HUES64 (cell line): ENCODE data around the gene DNAJC10.

Experiments used
- H3K27ac ChIP-seq: 2 replicates; pipeline ENCODE4 v1.7.0; 2013; ENCODE audit warnings: low read depth, low read length, inconsistent platforms
- H3K27me3 ChIP-seq: 2 replicates; pipeline ENCODE4 v1.6.1; 2013; ENCODE audit warnings: mild to moderate bottlenecking, low read length; ENCODE audit not compliant: insufficient read depth
- H3K36me3 ChIP-seq: 2 replicates; pipeline ENCODE4 v1.6.1; 2013; ENCODE audit warnings: mild to moderate bottlenecking, low read length; ENCODE audit not compliant: insufficient read depth
- H3K4me1 ChIP-seq: 2 replicates; pipeline ENCODE4 v1.6.1; 2013; ENCODE audit warnings: mild to moderate bottlenecking, low read length, moderate library complexity; ENCODE audit not compliant: insufficient read depth
- H3K4me3 ChIP-seq: 2 replicates; pipeline ENCODE4 v1.5.1; 2013; ENCODE audit warnings: mild to moderate bottlenecking, low read length, moderate library complexity
- H3K9ac ChIP-seq: 2 replicates; pipeline ENCODE4 v1.6.1; 2013; ENCODE audit warnings: mild to moderate bottlenecking, low read depth, low read length
- H3K9me3 ChIP-seq: 2 replicates; pipeline ENCODE4 v1.6.1; 2013; ENCODE audit warnings: low read depth, low read length; ENCODE audit not compliant: insufficient read depth
- whole genome bisulfite sequencing: fragments of 150-250, 120-280 bp; methylation state at CpG from one replicate; pipeline ENCODE4 v1.1.7; 2013; ENCODE audit warnings: missing lambda C conversion rate; 5-methylcytosine and 5-hydroxymethylcytosine counted together

The DNAJC10 gene

DNA sequence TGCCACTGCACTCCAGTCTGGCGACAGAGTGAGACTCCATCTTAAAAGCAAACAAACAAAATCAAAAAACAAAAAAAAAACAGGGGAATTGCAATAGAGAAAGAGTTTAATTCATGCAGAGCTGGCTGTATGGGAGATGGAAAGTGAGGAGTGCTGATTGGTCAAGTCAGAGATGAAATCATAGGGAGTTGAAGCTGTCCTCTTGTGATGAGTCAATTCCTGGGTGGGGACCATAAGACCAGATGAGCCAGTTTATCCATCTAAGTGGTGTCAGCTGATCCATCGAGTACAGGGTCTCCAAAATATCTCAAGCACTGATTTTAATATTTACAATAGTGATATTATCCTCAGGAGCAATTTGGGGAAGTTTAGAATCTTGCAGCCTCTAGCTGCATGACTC is 105.1 kb downstream of the DNAJC10 start:
- WGBS = 100% methylated on average over 1 of the region's 2 CpGs
- no peak overlapping the region for H3K4me3 ChIP-seq
- H3K27ac ChIP-seq = no peak overlapping the region
- H3K9me3 ChIP-seq = no peaks in the 10 kb centered on the region
- H3K4me1 ChIP-seq = peaks cover 42% of the 10 kb centered on the region
- H3K27me3 ChIP-seq = no peaks in the 10 kb centered on the region
- no peaks in the 10 kb centered on the region for H3K36me3 ChIP-seq
- no peak overlapping the region for H3K9ac ChIP-seq

DNA sequence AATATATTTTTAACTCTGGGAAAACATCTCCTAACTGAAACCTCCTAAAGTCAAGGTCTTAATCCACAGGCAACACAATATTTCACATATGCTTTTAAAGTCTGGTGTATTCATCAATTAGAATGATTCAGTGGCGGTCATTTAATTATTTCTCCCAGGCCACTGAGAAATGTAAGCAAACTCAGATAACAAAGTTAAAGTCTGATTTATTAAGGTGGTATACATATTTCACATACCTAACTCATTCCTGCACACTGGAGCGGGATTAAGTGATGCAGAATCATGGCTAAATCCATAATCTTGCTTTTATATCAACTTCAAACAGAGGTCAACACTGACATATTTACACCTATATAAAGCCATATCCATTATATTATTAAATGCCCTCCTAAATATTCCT is 106.7 kb downstream of the DNAJC10 start:
- 97% methylated on average over 1 of the region's 2 CpGs for WGBS
- no peak overlapping the region for H3K27ac ChIP-seq
- H3K9me3 ChIP-seq = no peaks in the 10 kb centered on the region
- no peaks in the 10 kb centered on the region for H3K27me3 ChIP-seq
- H3K9ac ChIP-seq = no peak overlapping the region
- H3K36me3 ChIP-seq = no peaks in the 10 kb centered on the region
- no peak overlapping the region for H3K4me3 ChIP-seq
- H3K4me1 ChIP-seq = peaks cover 37% of the 10 kb centered on the region

DNA sequence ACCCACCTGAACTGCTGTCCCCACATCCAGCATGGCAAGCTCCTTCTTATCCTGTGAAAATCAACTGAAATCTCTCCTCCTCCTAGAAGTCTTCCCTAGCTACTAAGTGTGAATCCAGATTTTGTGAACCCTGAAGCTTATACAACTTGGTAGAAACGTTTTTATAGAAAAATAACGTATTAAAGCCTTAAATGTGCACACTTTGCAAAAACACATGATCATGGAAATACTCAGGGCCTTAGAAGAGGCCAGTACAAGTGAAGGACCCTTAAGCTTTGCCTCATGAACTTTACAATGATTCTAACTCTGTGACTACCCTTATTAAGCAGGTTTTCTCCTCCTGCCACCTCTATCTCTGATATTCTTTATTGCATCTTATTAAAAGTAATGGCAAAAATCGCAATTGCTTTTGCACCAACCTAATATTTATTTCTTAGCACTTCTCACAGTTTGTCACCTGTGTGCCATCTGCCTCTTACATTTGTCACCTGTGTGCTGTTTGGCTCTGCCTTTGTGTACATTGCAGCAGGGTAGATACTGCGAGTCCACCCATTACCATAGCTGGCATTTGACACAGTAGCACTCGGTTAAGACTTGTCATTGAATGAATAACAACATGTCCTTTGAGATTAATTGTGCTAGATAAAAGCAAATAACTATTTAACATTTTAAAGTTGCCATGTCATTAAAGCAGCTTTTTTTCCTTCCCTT is 108.2 kb downstream of the DNAJC10 start:
- Histone ChIP-seq H3K36me3 (no peaks in the 10 kb centered on the region), H3K27me3 (no peaks in the 10 kb centered on the region), H3K9me3 (no peaks in the 10 kb centered on the region), H3K27ac (no peak overlapping the region), H3K4me3 (no peak overlapping the region), H3K4me1 (peaks cover 24% of the 10 kb centered on the region), H3K9ac (no peak overlapping the region)
- 79% methylated on average over 5 of the region's 5 CpGs for WGBS

DNA sequence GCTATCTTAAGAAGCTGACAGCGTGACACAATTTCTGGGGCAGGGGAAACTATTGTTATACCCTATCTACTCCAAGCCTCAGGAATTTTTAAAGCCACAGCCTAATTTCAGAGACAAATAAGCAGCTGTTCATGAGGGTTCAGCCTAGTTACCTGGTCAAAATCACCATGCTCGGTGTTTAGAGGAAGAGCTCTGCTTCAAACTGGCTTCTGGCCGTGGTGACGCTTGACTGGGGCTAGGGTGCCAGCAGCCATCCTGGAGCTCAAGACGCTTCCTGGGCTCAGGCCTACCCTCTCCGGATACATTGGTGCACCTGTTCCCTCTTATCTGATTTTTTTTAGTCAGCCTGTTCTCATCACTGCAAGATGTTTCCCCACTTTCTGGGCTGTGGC is 108.7 kb downstream of the DNAJC10 start:
- H3K9ac ChIP-seq = no peak overlapping the region
- no peaks in the 10 kb centered on the region for H3K36me3 ChIP-seq
- no peak overlapping the region for H3K4me3 ChIP-seq
- H3K4me1 ChIP-seq = peaks cover 19% of the 10 kb centered on the region
- no peak overlapping the region; the same call in 1 of the 2 replicates for H3K27ac ChIP-seq
- no peaks in the 10 kb centered on the region for H3K27me3 ChIP-seq
- no peaks in the 10 kb centered on the region for H3K9me3 ChIP-seq
- 73% methylated on average over 6 of the region's 6 CpGs for WGBS

DNA sequence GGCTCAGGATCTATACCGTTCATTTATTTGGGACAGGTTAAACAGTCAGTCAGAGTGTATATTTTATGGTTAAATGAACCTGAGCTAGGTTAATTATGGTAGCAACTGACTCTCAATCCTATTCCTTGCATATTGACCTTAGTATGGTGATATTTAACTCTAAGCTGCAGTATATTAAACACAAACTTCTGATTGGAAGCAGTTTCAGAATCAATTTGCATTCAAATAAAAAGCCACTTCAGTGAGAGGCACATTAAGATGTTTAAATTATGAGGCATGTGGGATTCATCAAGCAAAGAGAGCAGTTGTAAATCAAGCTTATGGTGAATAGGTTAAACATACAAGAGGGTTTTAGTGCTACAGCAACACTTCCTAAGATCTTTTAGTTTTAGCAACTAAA is 110.0 kb downstream of the DNAJC10 start:
- Histone ChIP-seq H3K4me1 (peaks cover 18% of the 10 kb centered on the region), H3K9me3 (no peaks in the 10 kb centered on the region), H3K36me3 (no peaks in the 10 kb centered on the region), H3K27ac (peak overlapping the region; percentile 23; the same call in 1 of the 2 replicates), H3K4me3 (no peak overlapping the region), H3K9ac (no peak overlapping the region), H3K27me3 (no peaks in the 10 kb centered on the region)
- 85% methylated on average over 1 of the region's 1 CpG for WGBS

DNA sequence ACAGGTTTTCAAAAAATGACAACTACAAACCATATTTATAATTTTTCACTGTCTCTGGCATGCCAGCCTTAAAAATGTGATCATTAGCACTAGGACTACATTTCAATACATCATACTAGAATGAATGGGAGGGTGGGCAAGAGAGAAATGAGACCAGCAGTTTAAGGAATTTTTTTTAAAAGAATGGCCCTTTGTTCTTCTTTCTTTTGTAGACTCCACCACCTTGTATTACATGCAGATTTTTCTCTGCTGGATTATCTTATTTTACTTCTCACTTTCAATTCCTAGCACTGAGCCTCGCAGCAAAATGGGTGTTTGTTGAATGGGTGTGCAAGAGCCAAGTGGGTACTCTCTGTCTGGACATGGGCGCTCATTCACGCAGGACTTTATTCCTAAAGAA is 110.4 kb downstream of the DNAJC10 start:
- Histone ChIP-seq H3K9me3 (no peaks in the 10 kb centered on the region), H3K4me1 (peaks cover 18% of the 10 kb centered on the region), H3K27me3 (no peaks in the 10 kb centered on the region), H3K36me3 (no peaks in the 10 kb centered on the region), H3K4me3 (no peak overlapping the region), H3K27ac (peak overlapping the region; percentile 23; the same call in 1 of the 2 replicates), H3K9ac (no peak overlapping the region)
- WGBS = 81% methylated on average over 3 of the region's 3 CpGs

DNA sequence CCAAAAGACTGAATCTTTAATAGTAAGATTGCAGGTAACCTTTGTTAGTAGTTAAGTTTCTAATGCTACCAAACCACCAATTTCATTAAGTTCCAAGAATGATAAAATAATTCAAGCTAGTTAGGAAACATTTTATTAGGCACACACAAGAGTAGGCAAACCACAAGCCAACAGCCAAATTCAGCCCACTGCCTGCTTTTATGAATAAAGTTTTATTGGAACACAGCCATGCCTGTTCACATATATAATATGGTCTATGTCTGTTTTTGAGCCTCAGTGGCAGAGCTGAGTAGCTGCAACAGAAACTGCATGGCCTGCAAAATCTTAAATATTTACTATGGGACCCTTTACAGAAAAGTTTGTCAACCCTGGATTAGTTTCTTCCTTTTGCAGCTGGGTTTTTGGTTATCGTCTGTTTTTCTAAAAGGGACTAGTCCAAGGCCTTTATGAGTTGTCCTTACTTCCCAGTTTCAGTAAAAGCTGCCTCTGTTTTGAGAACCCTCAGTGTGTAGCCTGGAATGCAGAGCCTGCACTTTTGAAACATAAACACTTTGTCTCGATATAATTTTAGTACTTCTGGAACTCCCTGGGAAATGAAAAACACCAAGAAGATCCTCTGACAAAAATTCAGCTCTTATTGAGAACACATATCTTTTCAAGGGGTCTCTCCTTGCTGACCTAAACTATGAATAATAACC is 111.3 kb downstream of the DNAJC10 start:
- WGBS = 97% methylated on average over 2 of the region's 2 CpGs
- H3K9ac ChIP-seq = no peak overlapping the region
- H3K27me3 ChIP-seq = no peaks in the 10 kb centered on the region
- peaks cover 23% of the 10 kb centered on the region for H3K4me1 ChIP-seq
- H3K27ac ChIP-seq = no peak overlapping the region
- no peak overlapping the region for H3K4me3 ChIP-seq
- H3K9me3 ChIP-seq = no peaks in the 10 kb centered on the region
- no peaks in the 10 kb centered on the region for H3K36me3 ChIP-seq

DNA sequence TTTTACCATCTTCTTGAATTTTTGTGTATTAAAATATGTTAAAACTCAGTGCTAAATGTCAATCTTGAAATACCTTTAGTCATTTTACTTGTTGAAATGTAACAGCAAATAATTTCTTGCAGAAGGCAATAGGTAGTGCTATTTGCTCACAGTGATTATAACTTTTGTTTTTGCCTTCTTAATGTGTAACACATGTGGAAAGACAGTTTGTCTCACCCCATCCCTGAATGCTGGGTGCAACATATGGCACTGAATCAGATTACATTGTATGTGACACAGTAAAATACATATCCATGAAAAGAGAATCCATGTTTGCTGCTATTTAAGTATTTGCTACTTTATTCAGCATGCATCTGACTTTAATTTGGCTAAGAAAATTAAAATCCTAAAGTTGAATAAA is 115.0 kb downstream of the DNAJC10 start:
- no peaks in the 10 kb centered on the region for H3K36me3 ChIP-seq
- H3K27me3 ChIP-seq = no peaks in the 10 kb centered on the region
- no peak overlapping the region for H3K27ac ChIP-seq
- H3K9ac ChIP-seq = no peak overlapping the region
- H3K9me3 ChIP-seq = no peaks in the 10 kb centered on the region
- peaks cover 12% of the 10 kb centered on the region for H3K4me1 ChIP-seq
- H3K4me3 ChIP-seq = no peak overlapping the region

DNA sequence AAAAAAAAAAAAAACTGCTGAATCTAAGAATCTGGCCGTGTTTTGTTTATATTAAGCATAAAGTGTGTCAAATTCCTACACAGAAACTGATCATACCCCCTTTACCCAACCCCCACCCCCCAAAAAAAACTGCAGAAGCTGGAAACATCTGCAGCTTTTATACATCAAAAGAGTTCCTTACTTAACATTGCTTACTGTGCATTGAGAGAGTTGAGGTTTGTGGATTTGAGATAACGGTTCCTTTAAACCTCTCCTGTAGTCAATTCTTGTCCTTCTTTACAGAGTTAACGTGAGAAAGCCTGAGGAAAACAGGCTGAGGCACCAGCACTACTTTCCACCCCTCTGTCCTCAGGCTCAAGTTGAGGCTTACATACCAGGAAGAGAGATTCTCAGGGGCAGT is 115.9 kb downstream of the DNAJC10 start:
- 74% methylated on average over 3 of the region's 3 CpGs for WGBS
- no peak overlapping the region for H3K27ac ChIP-seq
- H3K9ac ChIP-seq = no peak overlapping the region
- peaks cover 5% of the 10 kb centered on the region for H3K4me1 ChIP-seq
- no peaks in the 10 kb centered on the region for H3K36me3 ChIP-seq
- H3K9me3 ChIP-seq = no peaks in the 10 kb centered on the region
- H3K27me3 ChIP-seq = no peaks in the 10 kb centered on the region
- no peak overlapping the region for H3K4me3 ChIP-seq

DNA sequence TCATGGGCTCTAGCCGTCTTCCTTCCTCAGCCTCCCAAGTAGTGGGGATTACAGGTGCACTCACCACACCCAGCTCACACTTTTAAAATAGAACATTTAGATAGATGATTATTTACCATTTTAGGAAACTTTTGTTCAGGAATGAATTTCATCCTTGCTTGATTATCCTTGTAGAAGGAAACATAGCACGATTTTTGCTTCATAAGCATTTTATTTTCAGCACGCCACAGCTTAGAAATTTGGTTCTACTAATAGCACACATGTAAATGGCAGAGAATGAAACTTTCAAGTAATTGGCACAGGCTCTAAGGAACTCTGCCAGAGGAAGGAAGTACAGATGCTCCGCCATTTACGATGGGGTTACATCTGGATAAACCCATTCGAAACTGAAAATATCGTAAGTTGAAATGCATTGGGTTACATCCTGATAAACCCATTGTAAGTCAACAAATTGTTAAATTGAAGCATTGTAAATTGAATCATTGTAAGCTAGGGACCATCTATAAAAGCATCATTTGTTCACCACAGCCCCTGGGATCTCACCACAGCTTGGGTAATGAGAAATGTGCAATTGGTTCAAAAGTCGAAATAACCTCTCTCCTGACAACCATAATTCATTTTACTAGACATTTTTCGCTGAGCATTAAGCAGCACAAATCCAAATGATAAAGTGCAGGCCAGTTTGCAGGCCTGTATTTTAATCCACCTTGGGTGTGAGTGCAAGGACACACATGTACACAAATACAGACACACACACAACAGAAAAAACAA is 117.2 kb downstream of the DNAJC10 start:
- H3K9ac ChIP-seq = no peak overlapping the region
- 95% methylated on average over 9 of the region's 9 CpGs for WGBS
- no peak overlapping the region for H3K27ac ChIP-seq

DNA sequence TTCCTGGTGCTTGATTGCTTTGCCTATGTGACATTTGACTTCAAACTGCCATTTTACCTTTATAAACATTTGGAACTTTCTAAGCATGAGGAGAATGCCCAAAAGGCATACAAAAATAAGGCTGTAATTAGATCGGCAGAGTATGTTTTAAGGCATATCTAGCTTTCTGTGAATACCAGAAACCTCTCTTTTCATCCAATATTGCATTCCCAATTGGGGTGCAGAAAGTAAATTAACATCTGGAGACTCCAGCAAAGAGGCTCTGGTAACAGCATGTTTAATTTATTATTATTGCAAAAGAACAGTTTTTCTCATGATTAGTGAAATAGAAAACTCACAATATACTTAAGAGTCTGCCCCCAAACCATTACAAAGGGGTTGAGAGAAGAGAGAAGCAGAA is 118.2 kb downstream of the DNAJC10 start:
- no peak overlapping the region for H3K9ac ChIP-seq
- WGBS = 80% methylated on average over 1 of the region's 1 CpG
- H3K4me1 ChIP-seq = peaks cover 6% of the 10 kb centered on the region
- H3K9me3 ChIP-seq = no peaks in the 10 kb centered on the region
- H3K27me3 ChIP-seq = no peaks in the 10 kb centered on the region
- no peak overlapping the region for H3K4me3 ChIP-seq
- H3K36me3 ChIP-seq = no peaks in the 10 kb centered on the region
- no peak overlapping the region for H3K27ac ChIP-seq

More for the DNA sequence above, 117.2 kb downstream of the DNAJC10 start:
- no peaks in the 10 kb centered on the region for H3K9me3 ChIP-seq
- no peak overlapping the region for H3K4me3 ChIP-seq
- H3K4me1 ChIP-seq = peaks cover 5% of the 10 kb centered on the region; the same call in 1 of the 2 replicates
- no peaks in the 10 kb centered on the region for H3K27me3 ChIP-seq
- H3K36me3 ChIP-seq = no peaks in the 10 kb centered on the region
